ENCODE measurements around the gene EID2. TPM values are rescaled to one million over a fixed set of nuclear protein-coding genes. Genes with fewer than 3 reads are reported as not detected.

The EID2 gene
- total and polyA plus RNA-seq, 11 donors, result 7.1 to 16.5 (median 12.9) TPM

DNA sequence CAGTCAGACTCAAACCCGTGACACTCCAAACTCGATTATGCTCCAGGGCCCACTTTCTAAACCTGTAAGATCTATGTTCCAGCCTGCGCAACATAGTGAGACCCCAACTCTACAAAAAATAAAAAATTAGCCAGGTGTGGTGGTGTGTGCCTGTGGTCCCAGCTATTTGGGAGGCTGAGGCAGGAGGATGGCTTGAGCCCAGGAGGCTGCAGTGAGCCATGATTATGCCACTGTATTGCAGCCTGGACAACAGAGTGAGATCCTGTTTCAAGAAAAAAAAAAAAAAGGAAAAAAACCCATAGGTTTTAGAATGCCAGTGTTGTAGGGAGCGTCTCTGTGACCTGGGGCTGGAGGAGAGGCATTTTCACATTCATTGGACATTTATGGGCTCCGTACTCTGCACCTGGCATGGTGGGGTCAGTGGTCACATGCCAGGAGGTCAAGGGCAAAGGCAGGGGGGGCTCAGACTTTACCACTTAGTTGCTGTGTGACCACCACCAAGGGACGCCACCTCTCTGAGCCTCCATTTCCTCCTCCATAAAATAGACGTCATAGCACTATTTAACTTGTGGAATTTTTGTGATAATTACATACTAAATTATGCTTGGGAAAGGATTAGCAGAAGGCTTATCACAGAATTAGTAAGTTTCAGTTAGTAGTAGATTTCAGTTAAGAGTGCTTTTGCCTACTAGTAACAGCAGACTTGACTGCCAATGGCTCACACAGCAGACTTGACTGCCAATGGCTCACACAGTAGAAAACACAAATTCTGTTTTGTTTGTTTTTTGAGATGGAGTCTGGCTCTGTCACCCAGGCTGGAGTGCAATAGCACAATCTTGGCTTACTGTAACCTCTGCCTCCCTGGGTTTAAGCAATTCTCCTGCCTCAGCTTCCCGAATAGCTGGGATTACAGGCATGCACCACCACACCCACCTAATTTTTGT, 19.1 kb downstream of the EID2 start:
- TF ChIP-seq, protein P1, sequence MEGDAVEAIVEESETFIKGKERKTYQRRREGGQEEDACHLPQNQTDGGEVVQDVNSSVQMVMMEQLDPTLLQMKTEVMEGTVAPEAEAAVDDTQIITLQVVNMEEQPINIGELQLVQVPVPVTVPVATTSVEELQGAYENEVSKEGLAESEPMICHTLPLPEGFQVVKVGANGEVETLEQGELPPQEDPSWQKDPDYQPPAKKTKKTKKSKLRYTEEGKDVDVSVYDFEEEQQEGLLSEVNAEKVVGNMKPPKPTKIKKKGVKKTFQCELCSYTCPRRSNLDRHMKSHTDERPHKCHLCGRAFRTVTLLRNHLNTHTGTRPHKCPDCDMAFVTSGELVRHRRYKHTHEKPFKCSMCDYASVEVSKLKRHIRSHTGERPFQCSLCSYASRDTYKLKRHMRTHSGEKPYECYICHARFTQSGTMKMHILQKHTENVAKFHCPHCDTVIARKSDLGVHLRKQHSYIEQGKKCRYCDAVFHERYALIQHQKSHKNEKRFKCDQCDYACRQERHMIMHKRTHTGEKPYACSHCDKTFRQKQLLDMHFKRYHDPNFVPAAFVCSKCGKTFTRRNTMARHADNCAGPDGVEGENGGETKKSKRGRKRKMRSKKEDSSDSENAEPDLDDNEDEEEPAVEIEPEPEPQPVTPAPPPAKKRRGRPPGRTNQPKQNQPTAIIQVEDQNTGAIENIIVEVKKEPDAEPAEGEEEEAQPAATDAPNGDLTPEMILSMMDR (IDR thresholded peaks at IDR 0.05), result no peak
- TF ChIP-seq POLR2A (IDR thresholded peaks at IDR 0.05), result no peak
- no peak for ATAC-seq
- WGBS, 4 donors, result 84 to 93% (median 88%) methylated on average over 8 of the region's 8 CpGs
- peaks cover 2 to 19% (median 12%) of the 10 kb centered on the region in 9 donors for H3K27me3 ChIP-seq
- H3K4me3 ChIP-seq, result no peak overlapping the region
- no peak for DNase-seq
- no peaks in the 10 kb centered on the region for H3K9me3 ChIP-seq
- no peak overlapping the region for H3K27ac ChIP-seq
- H3K4me1 ChIP-seq, result peaks cover 0 to 3% (median under 1%) of the 10 kb centered on the region in 12 donors
- H3K36me3 ChIP-seq, result peaks cover 0 to 3% (median 0%) of the 10 kb centered on the region in 9 donors
- intact Hi-C loops (cut with DNase I), result no loop called here

DNA sequence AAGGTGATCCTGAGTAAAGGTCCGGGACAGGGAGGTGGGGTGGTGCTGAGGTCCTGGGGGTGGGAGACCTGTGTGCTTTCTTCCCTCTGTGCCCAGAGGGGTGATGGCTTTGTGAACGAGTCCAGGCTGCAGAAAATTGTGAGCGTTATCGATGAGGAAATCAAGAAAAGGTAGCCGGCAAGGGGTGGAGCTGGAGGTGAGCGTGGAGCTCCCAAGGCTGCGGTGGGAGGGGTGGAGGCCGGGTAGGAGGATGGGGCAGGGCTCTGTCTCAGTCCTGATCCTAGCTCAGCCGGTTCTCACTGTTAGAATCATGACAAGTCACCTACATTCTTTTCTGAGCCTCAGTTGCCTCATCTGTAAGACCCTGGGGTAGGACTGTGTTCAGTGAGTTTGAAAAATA, 21.0 kb downstream of the EID2 start:
- H3K4me1 ChIP-seq, result peaks cover 0 to 16% (median 11%) of the 10 kb centered on the region in 12 donors
- DNase-seq, result no peak
- no peak overlapping the region for H3K27ac ChIP-seq
- TF ChIP-seq, protein P1 (IDR thresholded peaks at IDR 0.05), result no peak
- TF ChIP-seq POLR2A (IDR thresholded peaks at IDR 0.05), result no peak
- no peaks in the 10 kb centered on the region for H3K36me3 ChIP-seq
- intact Hi-C loops (cut with DNase I), result no loop called here
- H3K4me3 ChIP-seq, result no peak overlapping the region
- ATAC-seq, result no peak
- no peaks in the 10 kb centered on the region for H3K9me3 ChIP-seq
- 59 to 72% (median 68%) methylated on average over 9 of the region's 9 CpGs for WGBS, 4 donors
- H3K27me3 ChIP-seq, result peaks cover 21 to 37% (median 31%) of the 10 kb centered on the region in 9 donors

DNA sequence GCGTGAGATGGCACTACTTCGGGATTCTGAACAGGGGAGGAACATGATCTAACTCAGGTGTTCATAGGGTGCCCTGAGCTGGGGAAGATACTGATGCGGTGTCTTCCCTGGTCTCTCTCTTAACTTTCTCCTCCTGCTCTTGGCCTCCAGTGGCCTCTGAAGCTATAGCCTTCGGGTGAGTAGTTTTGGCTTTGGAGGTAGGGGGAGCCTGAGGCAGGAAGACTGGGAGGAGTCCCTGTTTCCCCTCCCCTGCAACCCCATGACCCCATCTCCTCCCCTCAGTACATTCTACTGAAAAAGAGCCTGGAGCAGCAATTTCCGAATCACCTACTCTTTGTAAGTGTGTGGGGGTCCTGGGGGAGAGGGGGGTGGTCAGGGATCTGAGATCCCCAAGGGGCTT, 21.5 kb downstream of the EID2 start:
- Histone ChIP-seq H3K4me1 (peaks cover 0 to 16% (median 11%) of the 10 kb centered on the region in 12 donors), H3K36me3 (no peaks in the 10 kb centered on the region), H3K27ac (no peak overlapping the region), H3K9me3 (no peaks in the 10 kb centered on the region), H3K4me3 (no peak overlapping the region), H3K27me3 (peaks cover 21 to 42% (median 35%) of the 10 kb centered on the region in 9 donors)
- no peak for DNase-seq
- ATAC-seq, result no peak
- TF ChIP-seq, protein P1 (IDR thresholded peaks at IDR 0.05), result no peak
- no peak for TF ChIP-seq POLR2A (IDR thresholded peaks at IDR 0.05)
- intact Hi-C loops (cut with DNase I), result no loop called here
- 48 to 70% (median 59%) methylated on average over 5 of the region's 5 CpGs for WGBS, 4 donors

DNA sequence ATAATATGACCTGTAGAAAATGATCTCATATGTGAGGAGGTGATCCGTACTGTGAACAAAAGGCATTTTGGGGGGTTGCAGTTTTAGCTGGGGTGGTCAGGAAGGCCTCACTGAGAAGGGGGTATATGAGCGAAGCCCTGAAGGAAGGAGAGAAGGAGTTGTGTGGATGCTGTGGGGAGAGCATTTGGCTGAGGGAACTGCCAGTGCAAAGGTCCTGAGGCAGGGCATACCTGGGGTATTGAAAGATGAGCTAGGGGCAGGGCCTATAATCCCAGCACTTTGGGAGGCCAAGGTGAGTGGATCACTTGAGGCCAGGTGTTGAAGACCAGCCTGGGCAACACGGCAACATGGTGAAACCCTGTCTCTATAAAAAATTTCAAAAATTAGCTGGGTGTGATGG, 22.5 kb downstream of the EID2 start:
- 63 to 83% (median 79%) methylated on average over 3 of the region's 3 CpGs for WGBS, 4 donors
- no peak overlapping the region for H3K4me3 ChIP-seq
- peaks cover 21 to 53% (median 42%) of the 10 kb centered on the region in 9 donors for H3K27me3 ChIP-seq
- TF ChIP-seq, protein P1 (IDR thresholded peaks at IDR 0.05), result no peak
- no peak for TF ChIP-seq POLR2A (IDR thresholded peaks at IDR 0.05)
- H3K4me1 ChIP-seq, result peaks cover 0 to 16% (median 11%) of the 10 kb centered on the region in 12 donors
- ATAC-seq (no peak), DNase-seq (no peak)
- H3K36me3 ChIP-seq, result no peaks in the 10 kb centered on the region
- H3K9me3 ChIP-seq, result no peaks in the 10 kb centered on the region
- H3K27ac ChIP-seq, result no peak overlapping the region
- intact Hi-C loops (cut with DNase I), result no loop called here
